Measurements from ENCODE around the gene MCF2L2. TPM values are rescaled to one million over a fixed set of nuclear protein-coding genes. Genes with fewer than 3 reads are reported as not detected.

The MCF2L2 gene
- total RNA-seq, 3 donors from 2014 or later: 0.84 to 2.7 (median 1.1) TPM

DNA sequence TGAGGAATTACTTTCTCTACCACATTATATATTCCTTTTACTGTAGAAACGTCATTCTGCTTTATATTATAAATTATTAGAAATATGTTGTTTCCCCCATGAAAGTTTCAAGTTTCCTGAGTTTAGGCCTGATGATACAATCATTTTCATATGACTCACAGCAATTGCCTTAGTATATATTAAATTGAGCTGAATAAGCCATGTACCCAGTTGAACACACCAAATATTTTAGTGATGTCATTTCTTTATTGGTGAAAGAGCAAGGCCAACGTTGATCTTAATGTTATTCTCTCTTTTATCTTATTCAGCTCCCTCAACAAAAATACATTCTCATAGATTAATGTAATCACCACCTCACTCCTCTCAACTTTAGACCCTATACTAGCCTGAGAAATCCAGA is 144.5 kb downstream of the MCF2L2 start:
- no peak for TF ChIP-seq CTCF (IDR thresholded peaks at IDR 0.05)
- peaks cover 12% of the 10 kb centered on the region for H3K4me1 ChIP-seq (ENCODE audit: low read depth)
- intact Hi-C loops (cut with DNase I, micrococcal nuclease): no loop called here
- ATAC-seq (no peak), DNase-seq (no peak)
- no peaks in the 10 kb centered on the region for H3K36me3 ChIP-seq (ENCODE audit: low read depth)
- H3K4me3 ChIP-seq: no peak overlapping the region
- no peaks in the 10 kb centered on the region for H3K9me3 ChIP-seq

- H3K4me1 ChIP-seq (ENCODE audit: low read depth): peaks cover 12% of the 10 kb centered on the region
- intact Hi-C loops (cut with DNase I, micrococcal nuclease): no loop called here
- H3K9me3 ChIP-seq: no peaks in the 10 kb centered on the region
- no peak overlapping the region for H3K4me3 ChIP-seq
- ATAC-seq (no peak), DNase-seq (no peak)
- TF ChIP-seq CTCF (IDR thresholded peaks at IDR 0.05): no peak
- no peaks in the 10 kb centered on the region for H3K36me3 ChIP-seq (ENCODE audit: low read depth)
Measured at GRCh38 chr3:183281126-183281797, 147.2 kb downstream of the MCF2L2 start.

GRCh38 chr3:183279371-183279770 is 149.0 kb downstream of the MCF2L2 start:
- ATAC-seq: no peak
- Histone ChIP-seq H3K4me3 (no peak overlapping the region), H3K36me3 (ENCODE audit: low read depth) (no peaks in the 10 kb centered on the region), H3K9me3 (no peaks in the 10 kb centered on the region), H3K4me1 (ENCODE audit: low read depth) (peaks cover 9% of the 10 kb centered on the region)
- intact Hi-C loops (cut with DNase I, micrococcal nuclease): no loop called here
- no peak for TF ChIP-seq CTCF (IDR thresholded peaks at IDR 0.05)
- no peak for DNase-seq

DNA sequence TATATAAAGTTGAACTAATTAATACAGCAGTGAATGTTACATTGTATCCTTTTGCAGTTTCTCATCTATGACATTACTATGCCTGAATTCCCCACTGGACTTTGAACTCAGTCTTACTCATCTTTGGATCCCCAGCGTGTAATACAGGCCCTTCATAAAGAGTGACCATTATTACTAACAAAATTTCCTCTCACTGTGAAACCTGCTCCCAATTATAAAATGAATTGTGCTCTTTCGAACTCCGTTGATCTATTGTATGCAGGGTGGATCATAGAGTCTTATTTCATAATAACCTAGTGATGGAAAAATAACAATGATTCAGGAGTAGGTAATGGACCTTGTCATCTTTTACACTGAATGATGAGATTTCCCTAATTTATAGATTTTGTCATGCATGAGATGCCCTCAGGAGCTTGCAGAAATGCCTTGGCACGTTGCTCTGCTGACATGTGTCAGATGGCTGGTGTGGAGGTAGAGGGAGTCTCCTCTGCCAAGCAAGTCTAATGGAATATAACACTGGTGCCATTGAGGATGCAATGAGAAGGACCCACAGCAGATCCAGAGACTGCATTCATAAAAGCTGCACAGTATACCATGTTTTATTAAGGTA is 149.8 kb downstream of the MCF2L2 start:
- H3K4me3 ChIP-seq: no peak overlapping the region
- ATAC-seq (peak; percentile 74), DNase-seq (no peak)
- no peaks in the 10 kb centered on the region for H3K36me3 ChIP-seq (ENCODE audit: low read depth)
- H3K9me3 ChIP-seq: no peaks in the 10 kb centered on the region
- intact Hi-C loops (cut with DNase I, micrococcal nuclease): no loop called here
- TF ChIP-seq CTCF (IDR thresholded peaks at IDR 0.05): no peak
- peaks cover 9% of the 10 kb centered on the region for H3K4me1 ChIP-seq (ENCODE audit: low read depth)

DNA sequence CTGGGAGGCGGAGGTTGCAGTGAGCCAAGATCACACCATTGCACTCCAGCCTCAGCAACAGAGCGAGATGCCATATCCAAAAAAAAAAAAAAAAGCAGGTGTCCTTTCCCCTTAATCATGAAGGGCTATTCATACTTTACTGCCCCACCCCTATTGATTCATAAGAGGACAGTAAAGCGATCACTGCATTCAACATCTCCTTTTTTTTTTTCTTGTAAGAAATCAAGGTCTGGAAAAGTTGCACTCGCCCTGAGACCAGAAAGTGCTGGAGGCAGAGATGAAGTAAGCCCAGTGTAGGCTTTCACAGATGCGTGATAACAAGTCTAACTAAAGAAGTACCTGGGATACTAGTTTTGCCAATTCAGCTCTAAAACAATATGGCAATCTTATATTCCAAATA is 151.2 kb downstream of the MCF2L2 start:
- Histone ChIP-seq H3K4me1 (ENCODE audit: low read depth) (peaks cover 9% of the 10 kb centered on the region), H3K9me3 (no peaks in the 10 kb centered on the region), H3K4me3 (no peak overlapping the region), H3K36me3 (ENCODE audit: low read depth) (no peaks in the 10 kb centered on the region)
- DNase-seq (no peak), ATAC-seq (no peak)
- TF ChIP-seq CTCF (IDR thresholded peaks at IDR 0.05): no peak
- intact Hi-C loops (cut with DNase I, micrococcal nuclease): no loop called here
